Body of pancreas (tissue), 4 donors: Measurements from ENCODE around the gene KIRREL3. TPM values are rescaled to one million over a fixed set of nuclear protein-coding genes. Genes with fewer than 3 reads are reported as not detected.

Experiments used
- ATAC-seq: fragments of 150-250 bp; one replicate; pipeline ENCODE4 v1.9.1; 2016
- DNase-seq, 4 donors: peaks; one replicate each; pipeline ENCODE4 v3.0.0-alpha.2; 2019
- H3K27ac ChIP-seq, 4 donors: fragments of 200-600 bp; sonication (generic); 1 replicate in 3 of 4; 2 replicates in 1 of 4; pipeline versions ENCODE4 v1.5.1 to v1.6.1; 2016 to 2019; ENCODE audit warnings: mild to moderate bottlenecking in 1 of 4, mixed read lengths in 1 of 4, moderate library complexity in 1 of 4
- H3K27me3 ChIP-seq, 2 donors: fragments of 200-600 bp; sonication (generic); one replicate each; pipeline ENCODE4 v1.6.0; 2016; ENCODE audit warnings: mild to moderate bottlenecking in 1 of 2
- H3K36me3 ChIP-seq, 2 donors: fragments of 200-600 bp; sonication (generic); replicated peaks in 1 of 2; 2 replicates each; pipeline ENCODE4 v1.5.1; 2016; ENCODE audit warnings: low read depth in 2 of 2; ENCODE audit not compliant: insufficient read depth in 1 of 2
- H3K4me1 ChIP-seq: fragments of 200-600 bp; sonication (generic); one replicate; pipeline ENCODE4 v1.6.0; 2016
- H3K4me3 ChIP-seq, 2 donors: fragments of 200-600 bp; sonication (generic); 1 replicate in 1 of 2; 2 replicates in 1 of 2; pipeline ENCODE4 v1.5.1; 2016 to 2019
- H3K9me3 ChIP-seq, 3 donors: fragments of 200-600 bp; sonication (generic); 1 replicate in 2 of 3; 2 replicates in 1 of 3; pipeline ENCODE4 v1.5.1; 2016
- CTCF ChIP-seq, 7 experiments: fragments of 450-650 bp in 4 of 7; fragments of 200-600 bp in 3 of 7; sonication (generic) in 3 of 7; IDR thresholded peaks; one replicate each; pipeline ENCODE4 v1.5.1; 2016 to 2019; ENCODE audit warnings: antibody characterized with exemption in 7 of 7
- POLR2A ChIP-seq, 3 donors: fragments of 450-650 bp; IDR thresholded peaks; one replicate each; pipeline ENCODE4 v1.6.1; 2016; ENCODE audit warnings: antibody characterized with exemption in 3 of 3, mild to moderate bottlenecking in 2 of 3
- WGBS, 2 donors: methylation state at CpG; one replicate each; pipeline ENCODE4 v1.1.5; 2017; 5-methylcytosine and 5-hydroxymethylcytosine counted together
- intact Hi-C: fragments of 100-400 bp; cut with DNase I; formaldehyde crosslinking; loops from one replicate; pipeline ENCODE4 v1.15.1; 2023
- total RNA-seq, 2 donors: library from RNA; depleted of rRNA; stranded (reverse); fragments of >200 nt; gene quantifications; one replicate each; pipeline ENCODE4 v1.1.0, GENCODE V29; 2016

The KIRREL3 gene
- total RNA-seq, 2 donors from 2014 or later = 0.26 TPM; not detected in 1

DNA sequence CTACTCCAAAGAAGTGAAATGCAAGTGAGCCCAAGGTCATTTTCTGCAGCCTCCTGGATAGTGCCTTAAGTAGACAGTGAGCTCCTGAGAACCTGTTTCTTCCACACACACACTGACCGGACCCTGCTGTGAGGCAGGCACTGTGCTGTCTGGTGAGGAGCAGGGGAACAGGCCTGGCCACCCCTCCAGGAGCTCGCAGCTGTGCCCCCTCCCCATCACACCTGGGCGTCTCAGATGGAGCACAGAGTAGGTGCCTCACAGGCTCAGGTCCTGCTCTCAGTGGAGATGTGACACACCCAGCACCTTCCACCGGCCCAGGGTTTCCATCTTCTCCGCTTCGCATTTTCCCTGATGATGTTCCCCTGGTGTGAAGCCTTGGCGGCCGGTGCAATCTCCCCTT, 470.2 kb downstream of the KIRREL3 start:
- TF ChIP-seq POLR2A (IDR thresholded peaks at IDR 0.05) (no peak), CTCF (IDR thresholded peaks at IDR 0.05) (no peak)

DNA sequence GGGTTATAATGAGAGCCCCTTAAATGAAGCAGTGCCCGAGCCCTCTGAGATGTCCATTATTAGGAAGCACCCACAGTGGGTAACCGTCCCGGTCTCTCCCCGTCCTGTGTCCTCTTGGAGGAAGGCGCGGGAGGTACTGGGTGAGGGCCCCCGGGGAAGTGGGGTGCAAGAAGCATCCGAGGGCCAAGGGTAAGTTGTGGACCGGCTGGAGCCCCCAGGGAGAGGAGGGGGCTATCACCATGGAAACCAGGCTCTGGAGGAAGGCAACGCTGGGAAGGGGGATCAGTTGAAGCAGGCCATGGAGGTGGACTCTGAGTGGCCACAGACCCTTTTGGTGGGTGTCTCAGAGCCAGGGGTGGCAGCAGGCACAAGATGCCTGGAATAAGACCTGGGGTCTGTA, 471.5 kb downstream of the KIRREL3 start:
- WGBS, 2 donors = 59 to 66% methylated on average over 10 of the region's 10 CpGs
- ATAC-seq (no peak), DNase-seq (no peak)
- no peaks in the 10 kb centered on the region for H3K36me3 ChIP-seq
- H3K4me3 ChIP-seq = no peak overlapping the region
- H3K27me3 ChIP-seq = no peaks in the 10 kb centered on the region
- no peak overlapping the region for H3K27ac ChIP-seq
- no peak for TF ChIP-seq POLR2A (IDR thresholded peaks at IDR 0.05)
- no peak for TF ChIP-seq CTCF (IDR thresholded peaks at IDR 0.05)
- intact Hi-C loops = no loop called here
- no peaks in the 10 kb centered on the region for H3K4me1 ChIP-seq
- H3K9me3 ChIP-seq = no peaks in the 10 kb centered on the region

More for the DNA sequence above, 470.2 kb downstream of the KIRREL3 start:
- H3K4me3 ChIP-seq = no peak overlapping the region
- no peak for DNase-seq
- H3K9me3 ChIP-seq = no peaks in the 10 kb centered on the region
- H3K27me3 ChIP-seq = no peaks in the 10 kb centered on the region
- 75 to 82% methylated on average over 6 to 8 of the region's 8 CpGs for WGBS, 2 donors
- H3K4me1 ChIP-seq = no peaks in the 10 kb centered on the region
- no peaks in the 10 kb centered on the region for H3K36me3 ChIP-seq
- no peak for ATAC-seq
- no peak overlapping the region for H3K27ac ChIP-seq
- intact Hi-C loops = no loop called here

GRCh38 chr11:126528075-126528474, 472.5 kb downstream of the KIRREL3 start:
- DNase-seq (no peak), ATAC-seq (no peak)
- no peaks in the 10 kb centered on the region for H3K36me3 ChIP-seq
- no peaks in the 10 kb centered on the region for H3K4me1 ChIP-seq
- H3K9me3 ChIP-seq = no peaks in the 10 kb centered on the region
- H3K4me3 ChIP-seq = no peak overlapping the region
- intact Hi-C loops = no loop called here
- no peak for TF ChIP-seq CTCF (IDR thresholded peaks at IDR 0.05)
- no peak overlapping the region for H3K27ac ChIP-seq
- WGBS, 2 donors = 37 to 49% methylated on average over 3 to 5 of the region's 5 CpGs
- no peaks in the 10 kb centered on the region for H3K27me3 ChIP-seq

DNA sequence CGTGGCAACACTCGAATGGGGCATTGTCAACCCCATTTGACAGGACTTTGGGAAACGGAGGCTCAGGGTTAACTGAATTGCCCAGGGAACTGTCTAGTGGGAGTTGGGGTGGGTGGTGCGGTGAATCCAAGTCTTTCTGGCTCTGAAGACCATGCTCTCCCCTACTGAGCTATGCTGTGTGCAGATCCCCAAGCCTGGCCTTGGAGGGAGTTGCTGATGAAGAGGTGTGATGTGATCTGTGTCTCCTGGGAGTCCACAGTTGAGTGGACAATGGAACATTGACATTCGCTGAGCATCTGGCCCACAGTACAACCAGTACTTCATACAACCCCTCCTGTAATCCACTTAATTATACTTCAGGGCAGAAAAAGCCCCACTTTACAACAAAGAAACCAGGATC, 472.9 kb downstream of the KIRREL3 start:
- H3K9me3 ChIP-seq = no peaks in the 10 kb centered on the region
- no peaks in the 10 kb centered on the region for H3K36me3 ChIP-seq
- no peak overlapping the region for H3K27ac ChIP-seq
- TF ChIP-seq CTCF (IDR thresholded peaks at IDR 0.05) = no peak
- TF ChIP-seq POLR2A (IDR thresholded peaks at IDR 0.05) = no peak
- DNase-seq (no peak), ATAC-seq (no peak)
- intact Hi-C loops = no loop called here
- WGBS, 2 donors = 57 to 62% methylated on average over 5 of the region's 5 CpGs
- H3K4me3 ChIP-seq = no peak overlapping the region
- H3K27me3 ChIP-seq = no peaks in the 10 kb centered on the region
- H3K4me1 ChIP-seq = no peaks in the 10 kb centered on the region

- TF ChIP-seq CTCF (IDR thresholded peaks at IDR 0.05) = no peak
- no peak for TF ChIP-seq POLR2A (IDR thresholded peaks at IDR 0.05)
- no peak overlapping the region for H3K4me3 ChIP-seq
- H3K27ac ChIP-seq = no peak overlapping the region
- H3K36me3 ChIP-seq = no peaks in the 10 kb centered on the region
- no peak for DNase-seq
- H3K4me1 ChIP-seq = no peaks in the 10 kb centered on the region
- intact Hi-C loops = no loop called here
- WGBS, 2 donors = 66 to 86% methylated on average over 8 to 10 of the region's 10 CpGs
- no peak for ATAC-seq
- no peaks in the 10 kb centered on the region for H3K27me3 ChIP-seq
- no peaks in the 10 kb centered on the region for H3K9me3 ChIP-seq
Observed at GRCh38 chr11:126526471-126526870, 474.1 kb downstream of the KIRREL3 start.
